ENCODE results near the gene TLE2.
"Not testable (repeated sequence)": the region's sequence is repeated elsewhere in the genome, so short reads cannot be mapped to it uniquely, and the experiment has no call there.

The TLE2 gene

GRCh38 chr19:3055741-3056416 lies 26.8 kb upstream of the TLE2 start:
- DNase-seq (ENCODE audit: low spot score): no peak

- no peak for DNase-seq (ENCODE audit: low spot score)
Measured at GRCh38 chr19:3054972-3055740, 26.1 kb upstream of the TLE2 start.

- no peak for DNase-seq (ENCODE audit: low spot score)
Measured at GRCh38 chr19:3054265-3054971, 25.3 kb upstream of the TLE2 start.

GRCh38 chr19:3053780-3054179 lies 24.7 kb upstream of the TLE2 start:
- no peak for DNase-seq (ENCODE audit: low spot score)

GRCh38 chr19:3053218-3053621 lies 24.1 kb upstream of the TLE2 start:
- no peak for DNase-seq (ENCODE audit: low spot score)

GRCh38 chr19:3050016-3050415 lies 20.9 kb upstream of the TLE2 start:
- DNase-seq (ENCODE audit: low spot score): not testable (repeated sequence)

GRCh38 chr19:3049089-3049488 lies 20.0 kb upstream of the TLE2 start:
- DNase-seq (ENCODE audit: low spot score): no peak

GRCh38 chr19:3048190-3048533 lies 19.1 kb upstream of the TLE2 start:
- DNase-seq (ENCODE audit: low spot score): no peak

- peak; percentile 90 for DNase-seq (ENCODE audit: low spot score)
Measured at GRCh38 chr19:3047496-3048189, 18.6 kb upstream of the TLE2 start.

- no peak for DNase-seq (ENCODE audit: low spot score)
Measured at GRCh38 chr19:3046698-3047495, 17.8 kb upstream of the TLE2 start.

GRCh38 chr19:3045885-3046697 lies 17.0 kb upstream of the TLE2 start:
- no peak for DNase-seq (ENCODE audit: low spot score)

GRCh38 chr19:3045191-3045590 lies 16.1 kb upstream of the TLE2 start:
- no peak for DNase-seq (ENCODE audit: low spot score)

GRCh38 chr19:3042621-3043267 lies 13.7 kb upstream of the TLE2 start:
- no peak for DNase-seq (ENCODE audit: low spot score)

- DNase-seq (ENCODE audit: low spot score): no peak
Measured at GRCh38 chr19:3041761-3042620, 12.9 kb upstream of the TLE2 start.

GRCh38 chr19:3041327-3041726 lies 12.2 kb upstream of the TLE2 start:
- no peak for DNase-seq (ENCODE audit: low spot score)

- DNase-seq (ENCODE audit: low spot score): no peak
Measured at GRCh38 chr19:3039641-3040077, 10.6 kb upstream of the TLE2 start.

GRCh38 chr19:3039125-3039524 lies 10.0 kb upstream of the TLE2 start:
- no peak for DNase-seq (ENCODE audit: low spot score)

GRCh38 chr19:3038214-3038613 lies 9.1 kb upstream of the TLE2 start:
- no peak for DNase-seq (ENCODE audit: low spot score)

GRCh38 chr19:3036977-3037544 lies 8.0 kb upstream of the TLE2 start:
- not testable (repeated sequence) for DNase-seq (ENCODE audit: low spot score)

Data from AG08396 (cell line).